ENCODE data around the gene TMEM69. TPM values are rescaled to one million over a fixed set of nuclear protein-coding genes. Genes with fewer than 3 reads are reported as not detected.
A peak's percentile ranks its signal among the peaks of the same experiment; 100 is the strongest.

Gene TMEM69
- total and polyA plus RNA-seq, 2 of the 4 experiments (the other 2 are of a cell fraction): 19.9 to 33.6 TPM

DNA sequence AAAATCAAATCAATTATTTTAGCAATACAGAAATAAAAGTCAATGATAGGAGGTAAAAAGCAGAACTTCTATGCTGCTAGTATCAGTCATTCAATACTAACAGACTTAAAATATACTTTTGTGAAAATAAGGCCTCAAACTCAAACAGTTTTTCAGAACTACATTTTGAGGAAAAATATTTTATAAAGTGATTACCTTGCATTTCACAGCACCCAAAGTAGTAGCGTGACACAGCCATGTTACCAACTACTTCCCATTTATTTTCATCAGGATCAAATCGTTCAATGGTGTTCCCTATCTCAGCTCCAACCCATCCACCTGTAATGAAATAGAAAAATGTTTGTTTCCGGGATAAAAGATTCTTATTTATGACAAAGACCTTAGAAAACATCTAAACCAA is 28.7 kb downstream of the TMEM69 start:
- Histone ChIP-seq H3K4me2 (ENCODE audit: low read depth, low read length) (no peak overlapping the region), H2AK5ac (ENCODE audit: low read depth, low read length) (no peak overlapping the region), H3K27ac (ENCODE audit: insufficient read depth, low read length) (no peak overlapping the region), H3K18ac (ENCODE audit: low read depth, low read length) (no peak overlapping the region), H3K27me3 (ENCODE audit: control insufficient read depth, insufficient read depth, low read length) (no peaks in the 10 kb centered on the region), H3K4ac (ENCODE audit: low read depth, low read length) (no peak overlapping the region), H3K9ac (ENCODE audit: low read depth, low read length) (no peak overlapping the region), H3K79me1 (ENCODE audit: low read depth in 1 of 2, low read length in 2 of 2) (no peaks in the 10 kb centered on the region), H4K20me1 (ENCODE audit: insufficient read depth, low read length) (no peaks in the 10 kb centered on the region), H3K36me3 (ENCODE audit: control insufficient read depth, insufficient read depth, low read length) (peaks cover 7% of the 10 kb centered on the region), H4K5ac (ENCODE audit: low read depth, low read length) (no peak overlapping the region), H2BK20ac (ENCODE audit: low read depth, low read length) (no peak overlapping the region), H3K23ac (ENCODE audit: low read depth, low read length) (no peak overlapping the region), H2BK15ac (ENCODE audit: low read depth, low read length) (no peak overlapping the region), H4K91ac (ENCODE audit: insufficient read depth, low read depth, low read length) (no peak overlapping the region), H3K56ac (ENCODE audit: extremely low read depth, insufficient read depth, low read length) (no peak overlapping the region), H2AFZ (replicated peaks; ENCODE audit: low read length, poor library complexity) (no peak overlapping the region), H3K14ac (replicated peaks; ENCODE audit: low read depth, low read length) (no peak overlapping the region), H2BK120ac (ENCODE audit: low read depth, low read length) (no peak overlapping the region), H3K9me1 (ENCODE audit: insufficient read depth, low read length) (peaks cover 3% of the 10 kb centered on the region; the same call in 1 of the 2 replicates), H2BK5ac (ENCODE audit: low read depth, low read length, poor library complexity, severe bottlenecking) (no peak overlapping the region), H2AK9ac (replicated peaks; ENCODE audit: low read depth, low read length, poor library complexity) (no peak overlapping the region), H3K4me3 (ENCODE audit: insufficient read depth, low read depth, low read length) (no peak overlapping the region), H3K9me3 (ENCODE audit: control insufficient read depth, insufficient read depth, low read length) (no peaks in the 10 kb centered on the region), H4K8ac (ENCODE audit: low read depth in 2 of 2, low read length in 2 of 2) (no peak overlapping the region), H3K4me1 (ENCODE audit: control insufficient read depth, insufficient read depth, low read length) (peaks cover 2% of the 10 kb centered on the region; the same call in 1 of the 2 replicates)
- intact Hi-C loops (cut with micrococcal nuclease) (no loop called here), dilution Hi-C loops (cut with HindIII; ENCODE audit: low sequenced_read_pairs, unreplicated experiment) (no loop called here), in situ Hi-C loops (cut with MboI; ENCODE audit: low sequenced_read_pairs) (no loop called here)
- DNase-seq: no peak
- ChIA-PET POLR2A (ENCODE audit: unreplicated experiment) (no interaction called here), CTCF (no interaction called here)
- ATAC-seq (ENCODE audit: low read depth): no peak
- no peak for TF ChIP-seq RCOR1 (IDR thresholded peaks at IDR 0.05; ENCODE audit: insufficient replicate concordance, low read length)
- peak; percentile 45; the same call in 1 of the 2 replicates for TF ChIP-seq MAFK (IDR thresholded peaks at IDR 0.05; ENCODE audit: low read depth, low read length)
- no TSS peak for BruUV-seq (replicated peaks)
- WGBS, 2 experiments (ENCODE audit: extremely low coverage in 2 of 2, insufficient read length in 1 of 2): no CpG with 5 or more reads among the region's 3 CpGs
